NT2/D1 (cell line): Measurements from ENCODE around the gene TPCN1.

Experiments
- YY1 ChIP-seq: IDR thresholded peaks from 2 replicates; pipeline ENCODE4 v1.6.1; 2011; ENCODE audit not compliant: insufficient read length, insufficient read depth
- ZNF274 ChIP-seq: IDR thresholded peaks from 2 replicates; pipeline ENCODE4 v1.6.1; 2011; ENCODE audit warnings: mild to moderate bottlenecking, low read depth, low read length

- no peak for TF ChIP-seq YY1
- TF ChIP-seq ZNF274, result no peak
These were observed 46.4 kb downstream of the TPCN1 start for GRCh38 chr12:113267621-113268020.
